HG03442 (cell line): ENCODE results near the gene SLC4A11.
"Not testable (repeated sequence)": the region's sequence is repeated elsewhere in the genome, so short reads cannot be mapped to it uniquely, and the experiment has no call there.

Experiments
- ATAC-seq: cut with Tn5 transposase; IDR thresholded peaks from one replicate; pipeline ENCODE4 v1.9.1; 2021; ENCODE audit warnings: mild to moderate bottlenecking, moderate library complexity; ENCODE audit not compliant: unreplicated experiment

Gene SLC4A11

GRCh38 chr20:3204124-3204794 lies 34.7 kb downstream of the SLC4A11 start, which contains the start of gene DDRGK1:
Gene DDRGK1, minus strand, starts transcription at chr20:3204682. Its CDS starts 55 bp downstream, at chr20:3204627.
- ATAC-seq, result peak; percentile 78

DNA sequence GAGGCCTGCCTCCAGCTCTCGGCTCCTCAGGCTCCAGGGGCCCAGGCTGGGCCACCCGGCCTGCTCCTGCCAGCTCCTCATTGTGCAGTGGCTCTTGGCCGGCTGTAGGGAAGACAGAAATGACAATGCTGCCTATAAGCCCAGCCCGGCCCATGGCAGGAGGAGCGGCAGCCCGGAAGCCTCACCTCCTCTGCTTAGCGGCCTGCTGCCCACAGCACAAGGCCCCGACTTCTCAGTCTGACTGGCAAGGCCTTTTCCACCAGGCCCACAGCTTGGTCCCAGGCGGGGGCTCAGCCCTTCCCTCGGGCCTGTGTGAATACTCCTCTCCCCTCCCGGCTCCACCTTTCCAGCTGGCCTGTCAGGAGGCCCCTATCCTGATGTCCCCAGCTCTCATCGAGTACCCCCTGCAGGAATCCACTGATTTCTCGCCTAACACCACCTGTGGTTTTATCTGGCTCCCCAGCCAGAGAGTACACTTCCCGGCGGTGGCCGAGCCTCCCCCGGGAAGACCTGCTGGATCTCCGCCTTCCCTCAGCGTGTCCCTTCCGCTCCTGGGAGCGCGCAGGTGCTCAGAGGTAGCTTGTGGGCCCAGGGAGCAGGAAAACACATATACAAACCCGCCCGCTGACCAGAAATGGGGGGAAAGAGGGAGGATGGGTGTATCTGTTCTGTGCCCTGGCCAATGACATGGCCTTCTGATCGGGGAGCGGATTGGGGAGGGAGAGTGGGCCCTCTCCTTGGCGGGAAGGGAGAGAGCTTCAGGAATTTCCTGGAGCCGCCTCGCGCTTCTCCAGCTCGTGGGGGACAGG lies 35.5 kb downstream of the SLC4A11 start:
- ATAC-seq, result peak; percentile 4

DNA sequence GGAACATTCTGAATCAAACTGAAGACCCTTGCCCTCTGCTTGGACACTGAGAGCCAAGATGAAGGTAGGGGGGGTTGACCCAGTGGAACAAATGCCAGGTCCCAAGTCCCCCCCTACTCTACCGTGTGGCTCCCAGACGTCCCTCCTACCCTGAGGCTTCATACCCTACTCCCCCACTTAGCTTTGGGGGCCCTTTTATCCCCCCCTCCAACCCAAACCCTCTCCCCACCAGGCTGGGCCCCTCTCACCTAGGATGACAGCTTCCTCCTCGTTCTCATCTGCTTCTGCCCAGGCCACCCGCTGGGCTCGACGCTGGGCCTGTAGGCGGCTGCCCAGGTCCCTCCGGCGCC lies 36.0 kb downstream of the SLC4A11 start:
- no peak for ATAC-seq

GRCh38 chr20:3199976-3200755 lies 38.8 kb downstream of the SLC4A11 start:
- no peak for ATAC-seq

DNA sequence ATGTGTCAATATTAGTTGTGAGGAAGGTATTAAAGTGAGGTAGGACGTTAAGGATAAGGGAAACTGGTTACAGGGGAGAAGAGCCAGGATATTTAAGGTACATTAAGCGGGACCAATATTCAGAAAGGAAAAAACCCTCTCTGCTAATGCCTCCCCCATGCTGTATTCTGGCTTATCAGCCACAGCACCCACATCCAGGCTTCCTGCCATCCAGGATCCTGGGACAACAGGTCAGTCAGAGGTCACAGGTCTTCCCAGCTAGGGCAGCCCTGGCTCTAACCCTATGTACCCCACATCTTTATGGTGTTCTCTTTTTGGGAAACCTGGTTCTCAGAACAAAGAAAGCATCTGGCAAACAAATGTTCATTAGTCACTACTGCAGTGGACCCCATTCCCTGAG lies 39.8 kb downstream of the SLC4A11 start:
- no peak for ATAC-seq

GRCh38 chr20:3195590-3196237 lies 43.3 kb downstream of the SLC4A11 start:
- no peak for ATAC-seq

GRCh38 chr20:3194617-3195280 lies 44.2 kb downstream of the SLC4A11 start:
- ATAC-seq, result no peak

GRCh38 chr20:3193806-3194616 lies 45.0 kb downstream of the SLC4A11 start:
- no peak for ATAC-seq

GRCh38 chr20:3192226-3193015 lies 46.6 kb downstream of the SLC4A11 start:
- no peak for ATAC-seq

- ATAC-seq, result no peak
Measured at GRCh38 chr20:3190681-3191111, 48.3 kb downstream of the SLC4A11 start.

GRCh38 chr20:3189561-3190131 lies 49.3 kb downstream of the SLC4A11 start:
- ATAC-seq, result no peak

GRCh38 chr20:3188823-3189413 lies 50.1 kb downstream of the SLC4A11 start:
- ATAC-seq, result no peak

DNA sequence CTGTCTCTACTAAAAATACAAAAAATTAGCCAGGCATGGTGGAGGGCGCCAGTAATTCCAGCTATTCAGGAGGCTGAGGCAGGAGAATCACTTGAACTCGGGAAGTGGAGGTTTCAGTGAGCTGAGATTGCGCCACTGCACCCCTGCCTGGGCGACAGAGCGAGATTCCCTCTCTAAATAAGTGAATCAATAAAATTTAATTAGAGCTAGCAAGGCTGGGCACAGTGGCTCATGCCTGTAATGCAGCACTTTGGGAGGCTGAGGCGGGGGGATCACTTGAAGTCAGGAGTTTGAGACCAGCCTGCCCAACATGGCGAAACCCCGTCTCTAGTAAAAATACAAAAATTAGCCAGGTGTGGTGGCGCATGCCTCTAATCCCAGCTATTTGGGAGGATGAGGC lies 51.1 kb downstream of the SLC4A11 start:
- ATAC-seq, result not testable (repeated sequence)

DNA sequence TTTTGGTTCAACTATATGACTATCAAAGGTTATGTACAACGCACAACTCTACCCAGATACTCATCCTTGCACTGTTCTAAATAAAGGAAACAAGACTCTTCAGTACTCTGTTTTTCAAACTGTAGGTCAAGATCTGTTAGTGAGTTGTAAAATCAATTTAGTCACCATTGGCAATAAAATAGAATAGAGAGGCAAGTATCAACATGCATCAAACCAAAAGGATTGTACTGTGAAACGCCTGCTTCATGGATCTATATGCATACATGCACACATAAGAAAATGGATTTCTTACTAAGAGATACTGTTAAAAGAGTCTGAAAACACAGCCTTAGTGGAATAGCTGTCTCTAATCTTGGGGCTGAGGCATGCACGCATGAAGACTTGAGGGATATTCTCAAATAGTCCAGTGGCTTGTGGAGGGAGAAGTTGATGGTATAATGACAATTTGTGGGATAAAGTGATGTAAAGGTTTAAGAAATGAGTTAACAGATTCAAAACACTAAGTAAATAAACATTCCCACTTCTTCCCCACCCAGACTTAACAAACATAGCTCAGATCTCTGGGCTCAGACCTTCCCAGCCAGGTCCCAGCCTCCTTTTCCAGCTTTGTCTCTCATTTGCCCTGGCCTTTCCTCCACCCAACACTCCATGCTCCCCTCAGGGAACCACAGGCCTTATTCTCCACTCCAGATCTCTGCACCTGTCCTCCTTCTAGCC lies 54.9 kb downstream of the SLC4A11 start:
- no peak for ATAC-seq

- not testable (repeated sequence) for ATAC-seq
Measured at GRCh38 chr20:3182429-3182828, 56.6 kb downstream of the SLC4A11 start.

DNA sequence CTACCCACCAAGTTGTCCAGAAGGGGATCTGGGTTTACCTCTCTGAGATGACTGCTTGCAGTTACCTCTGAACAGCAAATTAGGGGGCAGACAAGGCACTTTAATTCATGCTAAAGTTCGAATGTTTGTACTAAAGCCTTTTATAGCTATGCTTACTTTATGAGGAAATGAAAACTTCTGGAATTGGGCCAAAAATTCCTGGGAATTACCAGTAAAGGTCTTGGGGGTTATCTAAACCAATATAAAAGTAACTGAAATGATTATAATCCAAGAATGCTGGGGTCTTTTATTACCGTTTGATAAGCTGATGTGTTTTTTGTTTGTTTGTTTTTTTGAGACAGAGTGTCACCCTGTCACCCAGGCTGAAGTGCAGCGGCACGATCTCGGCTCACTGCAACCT lies 57.7 kb downstream of the SLC4A11 start:
- ATAC-seq, result no peak

DNA sequence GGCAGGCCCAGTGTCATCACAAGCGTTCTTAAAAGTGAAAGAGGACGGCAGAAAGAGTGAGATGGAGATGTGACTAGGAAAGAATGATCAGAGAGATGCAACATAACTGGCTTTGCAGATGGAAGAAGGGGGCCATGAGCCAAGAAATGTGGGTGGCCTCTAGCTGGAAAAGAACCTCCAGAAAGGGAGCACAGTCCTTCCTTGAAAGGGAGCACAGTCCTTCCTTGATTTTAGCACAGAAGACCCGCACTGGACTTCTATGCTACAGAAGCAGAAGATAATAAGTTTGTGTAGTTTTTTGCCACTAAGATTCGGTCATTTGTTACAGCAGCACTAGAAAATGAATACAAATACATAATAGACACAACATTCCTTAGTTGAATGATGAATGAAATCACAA lies 58.7 kb downstream of the SLC4A11 start:
- ATAC-seq, result no peak
